PC-3 (cell line): ENCODE measurements around the gene SLF2. TPM values are rescaled to one million over a fixed set of nuclear protein-coding genes. Genes with fewer than 3 reads are reported as not detected.

Experiments
- ATAC-seq: fragments of 200-7000 bp; cut with Tn5 transposase; 2 replicates; pipeline ENCODE4 v1.9.1; 2020; ENCODE audit warnings: mild to moderate bottlenecking, moderate library complexity
- BruUV-seq: library from RNA; stranded (reverse); fragments of 400-500 nt; replicated peaks from 2 replicates; lab custom pipeline; 2021; lab: Mats Ljungman, UMichigan
- CTCF ChIA-PET: fragments of 300-600 bp; sonication (Branson Sonifier 250); formaldehyde crosslinking; loops from one replicate; lab custom pipeline; 2022; ENCODE audit warnings: antibody characterized with exemption; lab: Charles Lee
- POLR2A ChIA-PET: fragments of 300-600 bp; sonication (Branson Sonifier 250); formaldehyde crosslinking; loops from one replicate; lab custom pipeline; 2022; ENCODE audit warnings: antibody characterized with exemption; ENCODE audit not compliant: unreplicated experiment; lab: Charles Lee
- DNase-seq: peaks from one replicate; pipeline ENCODE4 v3.0.0-alpha.2; 2015
- H2AFZ ChIP-seq: fragments of 300-600 bp; sonication (generic); 2 replicates; pipeline ENCODE4 v1.6.0; 2016; ENCODE audit warnings: antibody characterized with exemption, low read length
- H3F3A ChIP-seq: fragments of 300-600 bp; sonication (generic); one replicate; pipeline ENCODE4 v1.6.0; 2017; ENCODE audit warnings: antibody characterized with exemption, low read length, control low read depth, mild to moderate bottlenecking; ENCODE audit not compliant: unreplicated experiment
- H3K27ac ChIP-seq: fragments of 300-600 bp; sonication (generic); 2 replicates; pipeline ENCODE4 v1.5.1; 2016; ENCODE audit warnings: mild to moderate bottlenecking, low read length
- H3K27me3 ChIP-seq: fragments of 300-600 bp; sonication (generic); 2 replicates; pipeline ENCODE4 v1.6.1; 2016; ENCODE audit warnings: low read length, mixed read lengths
- H3K36me3 ChIP-seq: fragments of 300-600 bp; sonication (generic); 2 replicates; pipeline ENCODE4 v1.6.1; 2016; ENCODE audit warnings: low read depth, mixed run types, low read length, mixed read lengths
- H3K4me1 ChIP-seq: fragments of 300-600 bp; sonication (generic); 2 replicates; pipeline ENCODE4 v1.5.1; 2016; ENCODE audit warnings: low read length; ENCODE audit not compliant: insufficient read depth
- H3K4me2 ChIP-seq: fragments of 300-600 bp; sonication (generic); 2 replicates; pipeline ENCODE4 v1.6.0; 2016; ENCODE audit warnings: low read length
- H3K4me3 ChIP-seq: fragments of 300-600 bp; sonication (generic); 2 replicates; pipeline ENCODE4 v1.5.1; 2016; ENCODE audit warnings: mild to moderate bottlenecking, low read length, mixed read lengths
- H3K79me2 ChIP-seq: fragments of 300-600 bp; sonication (generic); 2 replicates; pipeline ENCODE4 v1.6.1; 2017; ENCODE audit warnings: low read length, mixed read lengths
- H3K9ac ChIP-seq: fragments of 300-600 bp; sonication (generic); 2 replicates; pipeline ENCODE4 v1.6.0; 2016; ENCODE audit warnings: mild to moderate bottlenecking, low read length
- H3K9me2 ChIP-seq: fragments of 300-600 bp; sonication (generic); replicated peaks from 2 replicates; pipeline ENCODE4 v1.6.1; 2016; ENCODE audit warnings: mixed run types, low read length, mixed read lengths
- H3K9me3 ChIP-seq: fragments of 300-600 bp; sonication (generic); 2 replicates; pipeline ENCODE4 v1.6.1; 2016; ENCODE audit warnings: low read length, mixed read lengths
- H4K20me1 ChIP-seq: fragments of 300-600 bp; sonication (generic); 2 replicates; pipeline ENCODE4 v1.6.1; 2016; ENCODE audit warnings: low read length, mixed read lengths
- CTCF ChIP-seq: fragments of 300-600 bp; sonication (generic); conservative IDR thresholded peaks from 2 replicates; pipeline ENCODE4 v1.5.1; 2017; ENCODE audit warnings: antibody characterized with exemption, low read depth, mild to moderate bottlenecking, low read length
- EZH2 ChIP-seq: fragments of 300-600 bp; sonication (generic); IDR thresholded peaks from one replicate; pipeline ENCODE4 v1.6.1; 2017; ENCODE audit warnings: antibody characterized with exemption, mild to moderate bottlenecking, low read length; ENCODE audit not compliant: unreplicated experiment
- EZH2phosphoT487 ChIP-seq: fragments of 300-600 bp; sonication (generic); IDR thresholded peaks from 2 replicates; pipeline ENCODE4 v1.6.1; 2018; ENCODE audit warnings: mild to moderate bottlenecking, antibody characterized with exemption, low read length, borderline replicate concordance
- intact Hi-C: fragments of 100-400 bp; cut with micrococcal nuclease; formaldehyde crosslinking; loops from 2 replicates; pipeline ENCODE4 v1.9.0; 2023
- total RNA-seq: library from RNA; depleted of rRNA; stranded (reverse); fragments of >200 nt; gene quantifications from 2 replicates; pipeline ENCODE4 v1.2.3, GENCODE V29; 2014

Gene SLF2
- total RNA-seq, 1 experiment from 2014 or later = 19.5 TPM

DNA sequence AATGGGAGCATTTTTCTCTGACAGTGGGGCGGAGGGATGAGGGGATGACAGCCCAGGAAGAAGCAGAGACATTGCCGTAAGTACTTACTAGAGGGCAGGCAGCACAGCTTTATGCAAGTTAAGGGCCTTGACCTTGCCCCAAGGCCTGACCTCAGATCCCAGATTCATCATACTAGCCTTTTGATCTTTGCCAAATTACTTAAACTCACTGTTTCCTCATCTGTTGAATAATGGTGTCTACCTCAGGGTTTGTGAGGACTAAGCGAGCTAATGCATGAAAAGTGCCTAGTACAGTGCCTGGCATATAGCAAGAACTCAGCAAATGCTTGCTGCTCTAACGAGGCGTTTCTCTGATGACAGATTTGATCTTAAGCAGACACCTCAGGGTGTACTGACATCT, 53.1 kb downstream of the SLF2 start:
- Histone ChIP-seq H3K4me1 (peaks cover 6% of the 10 kb centered on the region; the same call in 1 of the 2 replicates), H3K27ac (no peak overlapping the region), H3K79me2 (no peaks in the 10 kb centered on the region), H3K9ac (no peak overlapping the region), H3K4me3 (no peak overlapping the region), H3K4me2 (no peak overlapping the region), H3K9me3 (no peaks in the 10 kb centered on the region), H3K36me3 (peaks cover 5% of the 10 kb centered on the region), H4K20me1 (no peaks in the 10 kb centered on the region), H3K27me3 (no peaks in the 10 kb centered on the region), H3F3A (no peaks in the 10 kb centered on the region), H2AFZ (no peak overlapping the region), H3K9me2 (no peaks in the 10 kb centered on the region)
- intact Hi-C loops = no loop called here
- DNase-seq = no peak
- ChIA-PET POLR2A (no interaction called here), CTCF (no interaction called here)
- no TSS peak for BruUV-seq
- TF ChIP-seq EZH2phosphoT487 (no peak), EZH2 (no peak), CTCF (no peak)
- no peak for ATAC-seq

- no peak overlapping the region for H3K9ac ChIP-seq
- intact Hi-C loops = no loop called here
- H4K20me1 ChIP-seq = no peaks in the 10 kb centered on the region
- H3K4me3 ChIP-seq = no peak overlapping the region
- DNase-seq = no peak
- no peaks in the 10 kb centered on the region for H3K9me3 ChIP-seq
- no peaks in the 10 kb centered on the region for H3K9me2 ChIP-seq
- no peak overlapping the region for H2AFZ ChIP-seq
- CTCF ChIA-PET = no interaction called here
- ATAC-seq = no peak
- H3K27ac ChIP-seq = no peak overlapping the region
- no peaks in the 10 kb centered on the region for H3F3A ChIP-seq
- BruUV-seq = no TSS peak
- no peak overlapping the region for H3K4me2 ChIP-seq
- TF ChIP-seq EZH2phosphoT487 = no peak
- TF ChIP-seq EZH2 = no peak
- TF ChIP-seq CTCF = no peak
- peaks cover 3% of the 10 kb centered on the region for H3K36me3 ChIP-seq
- H3K27me3 ChIP-seq = no peaks in the 10 kb centered on the region
- POLR2A ChIA-PET = no interaction called here
- H3K79me2 ChIP-seq = no peaks in the 10 kb centered on the region
- H3K4me1 ChIP-seq = peaks cover 6% of the 10 kb centered on the region; the same call in 1 of the 2 replicates
Observed at GRCh38 chr10:100966887-100967286, 54.1 kb downstream of the SLF2 start.

GRCh38 chr10:100967332-100967731, 54.6 kb downstream of the SLF2 start:
- H2AFZ ChIP-seq = no peak overlapping the region
- DNase-seq (no peak), ATAC-seq (no peak)
- H3K9me3 ChIP-seq = no peaks in the 10 kb centered on the region
- intact Hi-C loops = no loop called here
- H3K27me3 ChIP-seq = no peaks in the 10 kb centered on the region
- no peak overlapping the region for H3K9ac ChIP-seq
- H3K27ac ChIP-seq = no peak overlapping the region
- H3K9me2 ChIP-seq = no peaks in the 10 kb centered on the region
- H3K79me2 ChIP-seq = no peaks in the 10 kb centered on the region
- TF ChIP-seq CTCF (no peak), EZH2 (no peak), EZH2phosphoT487 (no peak)
- no peaks in the 10 kb centered on the region; the same call in none of the 2 replicates for H3K36me3 ChIP-seq
- no peaks in the 10 kb centered on the region for H3F3A ChIP-seq
- H3K4me3 ChIP-seq = no peak overlapping the region
- ChIA-PET POLR2A (no interaction called here), CTCF (no interaction called here)
- H4K20me1 ChIP-seq = no peaks in the 10 kb centered on the region
- peaks cover 6% of the 10 kb centered on the region; the same call in 1 of the 2 replicates for H3K4me1 ChIP-seq
- no TSS peak for BruUV-seq
- H3K4me2 ChIP-seq = no peak overlapping the region
